Esophagus squamous epithelium (tissue), 5 donors: ENCODE results near the gene NFS1. TPM values are rescaled to one million over a fixed set of nuclear protein-coding genes. Genes with fewer than 3 reads are reported as not detected.

ENCODE experiments used
- DNase-seq: peaks from one replicate; lab custom pipeline; 2025; lab: John Stamatoyannopoulos, UW
- H3K27ac ChIP-seq, 4 donors: fragments of 200-600 bp; sonication (generic); one replicate each; pipeline ENCODE4 v1.5.1; 2016 to 2019; ENCODE audit warnings: mild to moderate bottlenecking in 1 of 4
- H3K27me3 ChIP-seq, 4 donors: fragments of 200-600 bp; sonication (generic); 1 replicate in 3 of 4; 2 replicates in 1 of 4; pipeline versions ENCODE4 v1.5.1 to v1.6.0; 2017 to 2021; ENCODE audit warnings: antibody characterized with exemption in 1 of 4
- H3K36me3 ChIP-seq, 3 donors: fragments of 200-600 bp; sonication (generic); one replicate each; pipeline ENCODE4 v1.5.1; 2016 to 2019
- H3K4me1 ChIP-seq, 3 donors: fragments of 200-600 bp; sonication (generic); one replicate each; pipeline ENCODE4 v1.5.1; 2017 to 2019
- H3K4me3 ChIP-seq, 4 donors: fragments of 200-600 bp; sonication (generic); 1 replicate in 3 of 4; 2 replicates in 1 of 4; pipeline ENCODE4 v1.5.1; 2016 to 2019; ENCODE audit warnings: mild to moderate bottlenecking in 2 of 4, moderate library complexity in 1 of 4
- H3K9me3 ChIP-seq, 3 donors: fragments of 200-600 bp; sonication (generic); one replicate each; pipeline ENCODE4 v1.5.1; 2016 to 2019
- CTCF ChIP-seq, 6 experiments: fragments of 450-650 bp in 4 of 6; fragments of 200-600 bp in 2 of 6; sonication (generic) in 2 of 6; IDR thresholded peaks; one replicate each; pipeline ENCODE4 v1.5.1; 2016 to 2019; ENCODE audit warnings: antibody characterized with exemption in 6 of 6, mild to moderate bottlenecking in 4 of 6, moderate library complexity in 4 of 6
- POLR2A ChIP-seq, 4 donors: fragments of 450-650 bp; IDR thresholded peaks; one replicate each; pipeline ENCODE4 v1.6.1; 2017; ENCODE audit warnings: antibody characterized with exemption in 4 of 4, mild to moderate bottlenecking in 4 of 4, moderate library complexity in 3 of 4
- WGBS, 2 donors: methylation state at CpG; one replicate each; pipeline ENCODE4 v1.1.5; 2018; 5-methylcytosine and 5-hydroxymethylcytosine counted together
- intact Hi-C: fragments of 100-400 bp; cut with DNase I; formaldehyde crosslinking; loops from one replicate; pipeline ENCODE4 v1.15.0; 2022
- total RNA-seq, 4 donors: library from RNA; depleted of rRNA; stranded (reverse); fragments of >200 nt; gene quantifications; one replicate each; pipeline ENCODE4 v1.1.0, GENCODE V29; 2016
- donor health status: DM: yes; HTN: yes; CAD: no.

The NFS1 gene
- total RNA-seq, 4 donors from 2014 or later, result 16.4 to 39.9 (median 24.2) TPM

GRCh38 chr20:35637276-35637675 lies 61.9 kb downstream of the NFS1 start:
- peaks cover 0 to 16% (median 0%) of the 10 kb centered on the region in 3 donors for H3K4me1 ChIP-seq
- H3K9me3 ChIP-seq, result no peaks in the 10 kb centered on the region
- no peak overlapping the region for H3K27ac ChIP-seq
- intact Hi-C loops, result no loop called here
- no peak for DNase-seq
- peaks cover 0 to 16% (median 0%) of the 10 kb centered on the region in 3 donors for H3K36me3 ChIP-seq
- 89 to 95% methylated on average over 6 of the region's 6 CpGs for WGBS, 2 donors
- no peaks in the 10 kb centered on the region for H3K27me3 ChIP-seq
- no peak overlapping the region for H3K4me3 ChIP-seq
- TF ChIP-seq CTCF (IDR thresholded peaks at IDR 0.05), result no peak
- TF ChIP-seq POLR2A (IDR thresholded peaks at IDR 0.05), result no peak

- TF ChIP-seq CTCF (IDR thresholded peaks at IDR 0.05) (no peak), POLR2A (IDR thresholded peaks at IDR 0.05) (no peak)
- no peak for DNase-seq
- no peaks in the 10 kb centered on the region for H3K9me3 ChIP-seq
- H3K27me3 ChIP-seq, result no peaks in the 10 kb centered on the region
- no peak overlapping the region for H3K27ac ChIP-seq
- H3K4me1 ChIP-seq, result peaks cover 0 to 13% (median 0%) of the 10 kb centered on the region in 3 donors
- WGBS, 2 donors, result 72 to 87% methylated on average over 2 of the region's 2 CpGs
- H3K36me3 ChIP-seq, result peaks cover under 1 to 27% (median 4%) of the 10 kb centered on the region in 3 donors
- intact Hi-C loops, result no loop called here
- H3K4me3 ChIP-seq, result no peak overlapping the region
Observed at GRCh38 chr20:35636095-35636494, 63.1 kb downstream of the NFS1 start.

- TF ChIP-seq CTCF (IDR thresholded peaks at IDR 0.05) (no peak), POLR2A (IDR thresholded peaks at IDR 0.05) (no peak)
Observed at GRCh38 chr20:35635652-35636051, 63.5 kb downstream of the NFS1 start.

GRCh38 chr20:35632539-35633115 lies 66.5 kb downstream of the NFS1 start:
- Histone ChIP-seq H3K4me3 (no peak overlapping the region), H3K27ac (no peak overlapping the region), H3K9me3 (no peaks in the 10 kb centered on the region), H3K36me3 (peaks cover 14 to 62% (median 21%) of the 10 kb centered on the region in 3 donors), H3K27me3 (no peaks in the 10 kb centered on the region), H3K4me1 (no peaks in the 10 kb centered on the region)
- WGBS, 2 donors, result 95 to 100% methylated on average over 4 to 11 of the region's 13 CpGs
- no peak for DNase-seq
- TF ChIP-seq CTCF (IDR thresholded peaks at IDR 0.05) (no peak), POLR2A (IDR thresholded peaks at IDR 0.05) (no peak)
- intact Hi-C loops, result no loop called here

More at GRCh38 chr20:35635652-35636051, 63.5 kb downstream of the NFS1 start:
- Histone ChIP-seq H3K4me3 (no peak overlapping the region), H3K9me3 (no peaks in the 10 kb centered on the region), H3K27ac (no peak overlapping the region), H3K36me3 (peaks cover 5 to 32% (median 8%) of the 10 kb centered on the region in 3 donors), H3K27me3 (no peaks in the 10 kb centered on the region), H3K4me1 (peaks cover 0 to 8% (median 0%) of the 10 kb centered on the region in 3 donors)
- WGBS, 2 donors, result 85 to 96% methylated on average over 4 of the region's 4 CpGs
- intact Hi-C loops, result no loop called here
- DNase-seq, result no peak

GRCh38 chr20:35630636-35631035 lies 68.5 kb downstream of the NFS1 start:
- Histone ChIP-seq H3K4me1 (no peaks in the 10 kb centered on the region), H3K27ac (no peak overlapping the region), H3K27me3 (no peaks in the 10 kb centered on the region), H3K36me3 (peaks cover 25 to 82% (median 37%) of the 10 kb centered on the region in 3 donors), H3K4me3 (no peak overlapping the region), H3K9me3 (no peaks in the 10 kb centered on the region)
- TF ChIP-seq CTCF (IDR thresholded peaks at IDR 0.05) (no peak), POLR2A (IDR thresholded peaks at IDR 0.05) (no peak)
- WGBS, 2 donors, result 88 to 96% methylated on average over 3 to 4 of the region's 4 CpGs
- intact Hi-C loops, result no loop called here
- no peak for DNase-seq
